ENCODE results near the gene EXOC3L4. TPM values are rescaled to one million over a fixed set of nuclear protein-coding genes. Genes with fewer than 3 reads are reported as not detected.

The EXOC3L4 gene
- total RNA-seq, 2 donors from 2014 or later, result 0.66 to 1.8 TPM

GRCh38 chr14:103142721-103143302 lies 48.3 kb downstream of the EXOC3L4 start:
- Histone ChIP-seq H3K9me3 (no peaks in the 10 kb centered on the region), H3K36me3 (replicated peaks in 1 of 2; ENCODE audit: insufficient read depth in 1 of 2, low read depth in 2 of 2) (no peaks in the 10 kb centered on the region), H3K27ac (no peak overlapping the region), H3K27me3 (peaks cover 0 to 3% of the 10 kb centered on the region in 2 donors), H3K4me3 (no peak overlapping the region), H3K4me1 (no peaks in the 10 kb centered on the region)
- intact Hi-C loops (cut with DNase I), result no loop called here
- 45 to 48% methylated on average over 5 of the region's 5 CpGs for WGBS, 2 donors
- no peak for TF ChIP-seq CTCF (IDR thresholded peaks at IDR 0.05)
- TF ChIP-seq POLR2A (IDR thresholded peaks at IDR 0.05), result no peak
- ATAC-seq (no peak), DNase-seq (no peak)

DNA sequence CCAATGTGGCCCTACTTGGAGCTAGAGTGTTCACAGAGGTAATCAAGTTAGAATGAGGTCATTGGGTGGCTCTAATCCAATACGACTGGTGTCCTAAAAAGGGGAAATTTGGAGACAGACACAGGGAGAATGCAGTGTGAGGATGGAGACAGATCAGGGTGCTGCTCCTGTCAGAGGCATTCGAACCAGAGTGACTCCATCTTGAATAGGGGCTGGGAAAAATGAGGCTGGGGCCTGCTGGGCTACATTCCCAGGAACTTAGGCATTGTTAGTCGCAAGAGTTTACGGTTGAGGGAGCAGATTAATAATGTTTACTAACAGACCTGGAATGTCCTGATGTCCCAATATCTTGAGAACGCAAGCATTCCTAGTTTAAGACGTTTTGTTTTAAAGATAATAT lies 49.0 kb downstream of the EXOC3L4 start:
- Histone ChIP-seq H3K27me3 (peaks cover 0 to 3% of the 10 kb centered on the region in 2 donors), H3K4me1 (no peaks in the 10 kb centered on the region), H3K27ac (no peak overlapping the region), H3K4me3 (no peak overlapping the region), H3K9me3 (no peaks in the 10 kb centered on the region), H3K36me3 (replicated peaks in 1 of 2; ENCODE audit: insufficient read depth in 1 of 2, low read depth in 2 of 2) (no peaks in the 10 kb centered on the region)
- ATAC-seq (no peak), DNase-seq (no peak)
- no peak for TF ChIP-seq POLR2A (IDR thresholded peaks at IDR 0.05)
- TF ChIP-seq CTCF (IDR thresholded peaks at IDR 0.05), result no peak
- intact Hi-C loops (cut with DNase I), result no loop called here
- WGBS, 2 donors, result 47 to 49% methylated on average over 6 of the region's 6 CpGs

- no peaks in the 10 kb centered on the region for H3K9me3 ChIP-seq
- no peak overlapping the region for H3K4me3 ChIP-seq
- ATAC-seq (no peak), DNase-seq (no peak)
- no peak for TF ChIP-seq CTCF (IDR thresholded peaks at IDR 0.05)
- no peak for TF ChIP-seq POLR2A (IDR thresholded peaks at IDR 0.05)
- H3K27ac ChIP-seq, result no peak overlapping the region
- intact Hi-C loops (cut with DNase I), result no loop called here
- WGBS, 2 donors, result 45 to 58% methylated on average over 4 of the region's 4 CpGs
- H3K4me1 ChIP-seq, result no peaks in the 10 kb centered on the region
- no peaks in the 10 kb centered on the region for H3K36me3 ChIP-seq (replicated peaks in 1 of 2; ENCODE audit: insufficient read depth in 1 of 2, low read depth in 2 of 2)
- H3K27me3 ChIP-seq, result peaks cover 0 to 3% of the 10 kb centered on the region in 2 donors
Measured at GRCh38 chr14:103144085-103144484, 49.6 kb downstream of the EXOC3L4 start.

DNA sequence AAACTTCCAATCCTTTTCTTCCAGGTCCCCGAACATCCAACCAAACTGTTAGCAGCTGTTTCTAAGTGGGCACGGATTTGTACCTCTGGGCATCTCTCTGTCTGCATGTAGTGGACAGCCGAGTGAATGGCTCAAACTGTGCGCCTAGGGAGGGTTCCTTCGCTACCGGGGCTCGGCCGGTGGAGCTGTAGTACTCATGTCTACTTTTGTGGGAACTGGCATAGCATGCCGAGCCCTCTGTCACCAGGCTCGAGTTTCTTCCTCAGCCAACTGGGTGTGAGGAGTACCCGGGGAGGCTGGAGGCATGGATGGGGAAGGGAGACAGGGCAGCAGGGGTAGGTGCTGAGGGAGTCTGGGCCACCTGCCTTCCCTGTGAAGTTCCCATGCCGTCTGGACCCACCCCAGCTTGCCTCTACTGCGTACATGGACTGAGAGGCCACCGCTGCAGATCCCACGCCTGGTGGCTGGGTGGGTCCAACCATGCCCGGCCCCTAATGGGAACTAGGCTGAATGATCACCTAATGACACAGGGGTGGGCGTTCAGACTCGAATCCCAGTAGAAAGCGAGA lies 51.7 kb downstream of the EXOC3L4 start:
- no peaks in the 10 kb centered on the region for H3K36me3 ChIP-seq (replicated peaks in 1 of 2; ENCODE audit: insufficient read depth in 1 of 2, low read depth in 2 of 2)
- H3K4me3 ChIP-seq, result no peak overlapping the region
- DNase-seq (no peak), ATAC-seq (no peak)
- H3K27ac ChIP-seq, result no peak overlapping the region
- H3K4me1 ChIP-seq, result peaks cover 1% of the 10 kb centered on the region
- intact Hi-C loops (cut with DNase I), result no loop called here
- 77 to 87% methylated on average over 9 to 19 of the region's 19 CpGs for WGBS, 2 donors
- TF ChIP-seq POLR2A (IDR thresholded peaks at IDR 0.05) (no peak), CTCF (IDR thresholded peaks at IDR 0.05) (no peak)
- H3K27me3 ChIP-seq, result peaks cover 0 to 3% of the 10 kb centered on the region in 2 donors
- H3K9me3 ChIP-seq, result no peaks in the 10 kb centered on the region

Data from body of pancreas (tissue), 4 donors.